HEK293T (cell line): ENCODE results near the gene APOL5.

Experiments used
- BHLHE40 ChIP-seq: fragments of 450-650 bp; IDR thresholded peaks from 2 replicates; pipeline ENCODE4 v1.6.1; 2016; ENCODE audit warnings: mild to moderate bottlenecking, moderate library complexity, borderline replicate concordance
- FOXM1 ChIP-seq: fragments of 450-650 bp; IDR thresholded peaks from 2 replicates; pipeline ENCODE4 v1.6.1; 2017; ENCODE audit warnings: mild to moderate bottlenecking, borderline replicate concordance
- SUZ12 ChIP-seq: fragments of 450-650 bp; IDR thresholded peaks from 2 replicates; pipeline ENCODE4 v1.6.1; 2016; ENCODE audit warnings: mild to moderate bottlenecking
- ZNF384 ChIP-seq: fragments of 450-650 bp; IDR thresholded peaks from 2 replicates; pipeline ENCODE4 v1.6.1; 2016
- TF ChIP-seq, protein P1 (sequence below): fragments of 450-650 bp; IDR thresholded peaks from 2 replicates; pipeline ENCODE4 v1.6.1; 2016

DNA sequence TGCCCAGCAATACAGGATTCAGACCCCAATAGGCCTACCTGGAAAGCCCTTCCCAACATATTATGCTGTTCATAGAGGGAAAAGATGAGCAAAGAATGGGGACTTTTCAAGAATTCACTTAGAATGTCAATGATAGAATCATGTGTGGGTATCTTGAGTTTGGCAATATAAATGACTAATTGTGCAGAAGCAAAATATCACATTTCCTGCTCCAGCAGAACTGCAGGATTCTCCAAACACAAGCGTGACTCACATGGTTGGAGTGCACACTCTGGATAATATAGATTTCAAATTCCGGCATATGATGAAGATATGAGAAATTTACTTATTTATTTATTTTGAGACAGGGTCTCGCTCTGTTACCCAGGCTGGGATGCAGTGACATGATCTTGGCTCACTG is 12.5 kb upstream of the APOL5 start:
- no peak for TF ChIP-seq BHLHE40
- TF ChIP-seq, protein P1, sequence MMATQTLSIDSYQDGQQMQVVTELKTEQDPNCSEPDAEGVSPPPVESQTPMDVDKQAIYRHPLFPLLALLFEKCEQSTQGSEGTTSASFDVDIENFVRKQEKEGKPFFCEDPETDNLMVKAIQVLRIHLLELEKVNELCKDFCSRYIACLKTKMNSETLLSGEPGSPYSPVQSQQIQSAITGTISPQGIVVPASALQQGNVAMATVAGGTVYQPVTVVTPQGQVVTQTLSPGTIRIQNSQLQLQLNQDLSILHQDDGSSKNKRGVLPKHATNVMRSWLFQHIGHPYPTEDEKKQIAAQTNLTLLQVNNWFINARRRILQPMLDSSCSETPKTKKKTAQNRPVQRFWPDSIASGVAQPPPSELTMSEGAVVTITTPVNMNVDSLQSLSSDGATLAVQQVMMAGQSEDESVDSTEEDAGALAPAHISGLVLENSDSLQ, result no peak
- no peak for TF ChIP-seq FOXM1
- no peak for TF ChIP-seq SUZ12
- TF ChIP-seq ZNF384, result no peak
